ENCODE measurements around the gene UBE2E3.
"Not testable (repeated sequence)": the region's sequence is repeated elsewhere in the genome, so short reads cannot be mapped to it uniquely, and the experiment has no call there.

Gene UBE2E3

GRCh38 chr2:181077128-181077709, 96.8 kb downstream of the UBE2E3 start:
- DNase-seq: no peak

DNA sequence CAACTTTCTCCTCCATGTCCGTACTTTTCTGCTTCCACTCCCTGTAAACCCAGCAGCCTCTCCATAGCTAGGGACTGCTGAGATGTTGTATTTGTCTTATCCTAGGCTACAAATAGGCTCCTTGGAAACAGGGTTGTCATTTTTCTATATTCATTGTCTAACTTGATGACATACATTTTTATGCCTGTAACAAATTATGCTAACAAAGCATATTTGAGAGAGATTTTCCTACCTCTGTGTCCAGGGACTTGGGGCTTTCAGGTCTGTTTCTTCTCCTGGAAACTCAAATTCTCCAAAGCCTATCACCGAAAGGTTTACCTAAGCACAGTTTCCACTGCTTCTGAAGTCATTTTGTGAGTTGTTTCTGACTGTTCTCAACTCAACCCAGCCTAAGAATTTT, 102.7 kb downstream of the UBE2E3 start:
- no peak for DNase-seq

DNA sequence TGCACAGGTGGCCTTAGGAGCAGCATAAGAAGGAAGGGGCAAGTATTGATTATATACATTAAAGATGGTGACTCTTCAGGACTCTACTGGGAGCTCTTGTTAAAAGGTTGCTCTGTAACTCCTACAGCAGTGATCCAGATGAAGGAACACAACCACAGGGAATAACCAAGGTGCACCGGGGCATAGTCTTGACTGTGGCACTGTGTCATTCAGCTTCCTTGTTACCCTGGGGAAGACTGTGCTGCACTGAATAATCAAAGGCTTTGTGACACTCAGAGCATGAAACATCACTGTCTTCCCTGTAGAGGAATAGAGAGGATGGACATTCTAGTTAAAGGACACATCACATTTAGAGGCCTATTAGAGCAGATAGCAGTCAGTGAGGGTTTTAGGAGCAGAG, 105.3 kb downstream of the UBE2E3 start:
- no peak for DNase-seq

- DNase-seq: not testable (repeated sequence)
Measured at GRCh38 chr2:181091920-181092319, 111.5 kb downstream of the UBE2E3 start.

- DNase-seq: no peak
Measured at GRCh38 chr2:181095486-181095885, 115.1 kb downstream of the UBE2E3 start.

- no peak for DNase-seq
Measured at GRCh38 chr2:181103659-181104058, 123.3 kb downstream of the UBE2E3 start.

GRCh38 chr2:181104512-181105115, 124.2 kb downstream of the UBE2E3 start:
- no peak for DNase-seq

GRCh38 chr2:181105562-181105961, 125.2 kb downstream of the UBE2E3 start:
- no peak for DNase-seq

GRCh38 chr2:181106229-181106628, 125.8 kb downstream of the UBE2E3 start:
- DNase-seq: no peak

GRCh38 chr2:181106789-181107627, 126.6 kb downstream of the UBE2E3 start:
- no peak for DNase-seq

- DNase-seq: no peak
Measured at GRCh38 chr2:181107628-181107945, 127.2 kb downstream of the UBE2E3 start.

GRCh38 chr2:181111059-181111458, 130.7 kb downstream of the UBE2E3 start:
- DNase-seq: no peak

GRCh38 chr2:181112916-181113315, 132.5 kb downstream of the UBE2E3 start:
- no peak for DNase-seq

Data from stimulated activated CD8-positive, alpha-beta memory T cell treated with anti-CD3 and anti-CD28 coated beads, Interleukin-4, amount 100 ng/mL, for 48 hours (primary cell).